Thyroid gland (tissue), 4 donors: ENCODE data around the gene PPP2R2C. TPM values are rescaled to one million over a fixed set of nuclear protein-coding genes. Genes with fewer than 3 reads are reported as not detected.

Experiments
- DNase-seq, 2 donors: peaks; one replicate each; pipeline ENCODE4 v3.0.0-alpha.2; 2019
- H3K27ac ChIP-seq, 3 donors: fragments of 200-600 bp; sonication (generic); 1 replicate in 2 of 3; 2 replicates in 1 of 3; pipeline ENCODE4 v1.5.1; 2016 to 2019; ENCODE audit warnings: mild to moderate bottlenecking in 1 of 3, moderate library complexity in 1 of 3
- H3K27me3 ChIP-seq: fragments of 200-600 bp; sonication (generic); one replicate; pipeline ENCODE4 v1.5.1; 2019
- H3K36me3 ChIP-seq, 2 donors: fragments of 200-600 bp; sonication (generic); one replicate each; pipeline ENCODE4 v1.5.1; 2016 to 2019
- H3K4me1 ChIP-seq, 2 donors: fragments of 200-600 bp; sonication (generic); one replicate each; pipeline ENCODE4 v1.5.1; 2017 to 2019
- H3K4me3 ChIP-seq, 3 donors: fragments of 200-600 bp; sonication (generic); replicated peaks in 1 of 3; 1 replicate in 2 of 3; 2 replicates in 1 of 3; pipeline ENCODE4 v1.5.1; 2016; ENCODE audit warnings: mild to moderate bottlenecking in 1 of 3
- H3K9me3 ChIP-seq: fragments of 200-600 bp; sonication (generic); one replicate; pipeline ENCODE4 v1.5.1; 2017
- POLR2A ChIP-seq, 2 donors: fragments of 450-650 bp; IDR thresholded peaks; one replicate each; pipeline ENCODE4 v1.6.1; 2017; ENCODE audit warnings: antibody characterized with exemption in 2 of 2, mild to moderate bottlenecking in 2 of 2, moderate library complexity in 1 of 2
- WGBS, 2 donors: methylation state at CpG; one replicate each; pipeline ENCODE4 v1.1.5; 2017; 5-methylcytosine and 5-hydroxymethylcytosine counted together
- intact Hi-C: fragments of 100-400 bp; cut with DNase I; formaldehyde crosslinking; loops from one replicate; pipeline ENCODE4 v1.15.1; 2023
- total RNA-seq, 4 donors: library from RNA; depleted of rRNA; stranded (reverse); fragments of >200 nt; gene quantifications; one replicate each; pipeline ENCODE4 v1.2.3, GENCODE V29; 2016
- TF ChIP-seq, protein P1 (sequence below), 6 experiments: fragments of 200-600 bp in 3 of 6; fragments of 450-650 bp in 3 of 6; sonication (generic) in 3 of 6; IDR thresholded peaks; one replicate each; pipeline ENCODE4 v1.5.1; 2016 to 2019; ENCODE audit warnings: antibody characterized with exemption in 6 of 6, mild to moderate bottlenecking in 2 of 6, inconsistent platforms in 1 of 6, moderate library complexity in 1 of 6

PPP2R2C gene
- total RNA-seq, 4 donors from 2014 or later: 0.15 to 1.5 (median 0.33) TPM; not detected in 1

GRCh38 chr4:6324461-6324998, 147.9 kb downstream of the PPP2R2C start:
- 49 to 64% methylated on average over 15 of the region's 15 CpGs for WGBS, 2 donors
- Histone ChIP-seq H3K4me3 (no peak overlapping the region), H3K36me3 (no peaks in the 10 kb centered on the region), H3K9me3 (no peaks in the 10 kb centered on the region), H3K27me3 (no peaks in the 10 kb centered on the region), H3K4me1 (no peaks in the 10 kb centered on the region), H3K27ac (peak overlapping the region in 2 of 3 donors; percentile 16 to 28)
- no peak for DNase-seq
- TF ChIP-seq, protein P1, sequence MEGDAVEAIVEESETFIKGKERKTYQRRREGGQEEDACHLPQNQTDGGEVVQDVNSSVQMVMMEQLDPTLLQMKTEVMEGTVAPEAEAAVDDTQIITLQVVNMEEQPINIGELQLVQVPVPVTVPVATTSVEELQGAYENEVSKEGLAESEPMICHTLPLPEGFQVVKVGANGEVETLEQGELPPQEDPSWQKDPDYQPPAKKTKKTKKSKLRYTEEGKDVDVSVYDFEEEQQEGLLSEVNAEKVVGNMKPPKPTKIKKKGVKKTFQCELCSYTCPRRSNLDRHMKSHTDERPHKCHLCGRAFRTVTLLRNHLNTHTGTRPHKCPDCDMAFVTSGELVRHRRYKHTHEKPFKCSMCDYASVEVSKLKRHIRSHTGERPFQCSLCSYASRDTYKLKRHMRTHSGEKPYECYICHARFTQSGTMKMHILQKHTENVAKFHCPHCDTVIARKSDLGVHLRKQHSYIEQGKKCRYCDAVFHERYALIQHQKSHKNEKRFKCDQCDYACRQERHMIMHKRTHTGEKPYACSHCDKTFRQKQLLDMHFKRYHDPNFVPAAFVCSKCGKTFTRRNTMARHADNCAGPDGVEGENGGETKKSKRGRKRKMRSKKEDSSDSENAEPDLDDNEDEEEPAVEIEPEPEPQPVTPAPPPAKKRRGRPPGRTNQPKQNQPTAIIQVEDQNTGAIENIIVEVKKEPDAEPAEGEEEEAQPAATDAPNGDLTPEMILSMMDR (IDR thresholded peaks at IDR 0.05): no peak
- no peak for TF ChIP-seq POLR2A (IDR thresholded peaks at IDR 0.05)
- intact Hi-C loops: no loop called here

GRCh38 chr4:6322761-6323566, 149.4 kb downstream of the PPP2R2C start:
- TF ChIP-seq, protein P1 (IDR thresholded peaks at IDR 0.05): no peak
- no peak for TF ChIP-seq POLR2A (IDR thresholded peaks at IDR 0.05)
- intact Hi-C loops: no loop called here
- 81 to 84% methylated on average over 30 to 31 of the region's 33 CpGs for WGBS, 2 donors
- no peak overlapping the region for H3K4me3 ChIP-seq
- H3K27me3 ChIP-seq: no peaks in the 10 kb centered on the region
- H3K36me3 ChIP-seq: no peaks in the 10 kb centered on the region
- no peak for DNase-seq
- no peaks in the 10 kb centered on the region for H3K9me3 ChIP-seq
- no peak overlapping the region for H3K27ac ChIP-seq
- H3K4me1 ChIP-seq: no peaks in the 10 kb centered on the region

GRCh38 chr4:6322067-6322760, 150.2 kb downstream of the PPP2R2C start:
- no peak for TF ChIP-seq POLR2A (IDR thresholded peaks at IDR 0.05)
- intact Hi-C loops: no loop called here
- 87 to 93% methylated on average over 23 of the region's 23 CpGs for WGBS, 2 donors
- Histone ChIP-seq H3K9me3 (no peaks in the 10 kb centered on the region), H3K27ac (no peak overlapping the region), H3K27me3 (no peaks in the 10 kb centered on the region), H3K4me3 (no peak overlapping the region), H3K4me1 (no peaks in the 10 kb centered on the region), H3K36me3 (no peaks in the 10 kb centered on the region)
- DNase-seq: no peak

GRCh38 chr4:6321361-6321760, 151.1 kb downstream of the PPP2R2C start:
- H3K27me3 ChIP-seq: no peaks in the 10 kb centered on the region
- H3K9me3 ChIP-seq: no peaks in the 10 kb centered on the region
- H3K4me3 ChIP-seq: no peak overlapping the region
- no peak for DNase-seq
- intact Hi-C loops: no loop called here
- no peak overlapping the region for H3K27ac ChIP-seq
- H3K36me3 ChIP-seq: no peaks in the 10 kb centered on the region
- no peaks in the 10 kb centered on the region for H3K4me1 ChIP-seq
- WGBS, 2 donors: 87 to 90% methylated on average over 2 of the region's 2 CpGs
- TF ChIP-seq POLR2A (IDR thresholded peaks at IDR 0.05): no peak
- TF ChIP-seq, protein P1 (IDR thresholded peaks at IDR 0.05): no peak

DNA sequence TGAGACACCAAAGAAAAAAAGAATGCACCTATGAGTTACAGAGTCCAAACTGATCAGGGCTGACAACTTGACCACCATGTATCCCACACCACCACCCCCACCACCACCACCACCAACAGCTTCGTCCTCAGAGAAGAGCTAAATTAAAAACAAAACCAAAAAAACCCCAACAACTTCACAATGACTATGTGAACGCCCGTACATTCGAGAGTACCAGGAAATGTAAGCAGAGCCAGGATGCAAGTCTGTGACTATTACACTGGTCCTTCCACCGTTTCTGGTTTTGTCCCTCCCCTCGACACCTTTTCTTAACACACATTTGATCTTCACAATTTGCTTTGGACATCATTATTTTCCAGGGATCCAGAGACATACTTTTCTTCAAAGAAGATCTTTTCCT, 151.8 kb downstream of the PPP2R2C start:
- TF ChIP-seq POLR2A (IDR thresholded peaks at IDR 0.05): no peak
- TF ChIP-seq, protein P1 (IDR thresholded peaks at IDR 0.05): no peak
- Histone ChIP-seq H3K27me3 (no peaks in the 10 kb centered on the region), H3K36me3 (no peaks in the 10 kb centered on the region), H3K4me1 (no peaks in the 10 kb centered on the region), H3K4me3 (no peak overlapping the region), H3K27ac (no peak overlapping the region), H3K9me3 (no peaks in the 10 kb centered on the region)
- WGBS, 2 donors: 87% methylated on average over 6 of the region's 6 CpGs
- DNase-seq: no peak
- intact Hi-C loops: no loop called here
